ENCODE results near the gene SETBP1. TPM values are rescaled to one million over a fixed set of nuclear protein-coding genes. Genes with fewer than 3 reads are reported as not detected.

SETBP1 gene
- total RNA-seq, 1 donor from 2014 or later: 80.0 TPM

DNA sequence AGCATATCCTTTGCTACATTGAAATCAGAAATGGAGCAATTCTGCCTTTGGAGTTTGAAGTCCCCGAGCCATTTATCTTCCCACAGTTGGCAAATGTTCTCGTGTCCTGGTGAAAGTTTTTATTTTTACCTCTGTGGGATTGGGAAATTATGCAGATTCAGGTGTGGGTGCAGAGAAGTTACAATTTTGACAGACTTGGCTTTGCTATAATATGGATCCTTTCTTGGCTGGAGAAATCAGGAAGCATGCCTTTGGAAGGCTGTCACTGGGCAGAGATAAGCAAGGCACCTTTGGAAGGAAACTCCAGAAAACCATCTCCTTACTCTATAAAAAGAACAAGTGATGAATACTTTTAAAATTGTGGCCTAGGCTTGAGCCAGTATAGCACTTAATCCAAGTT, 278.3 kb downstream of the SETBP1 start:
- H3K4me1 Mint-ChIP-seq (ENCODE audit: unreplicated experiment): peaks cover 28% of the 10 kb centered on the region
- H3K9me3 Mint-ChIP-seq (ENCODE audit: unreplicated experiment): no peaks in the 10 kb centered on the region
- H3K27ac Mint-ChIP-seq (ENCODE audit: unreplicated experiment): no peak overlapping the region
- peaks cover 63% of the 10 kb centered on the region for H3K36me3 Mint-ChIP-seq (ENCODE audit: unreplicated experiment)
- H3K4me3 Mint-ChIP-seq (ENCODE audit: unreplicated experiment): no peak overlapping the region
- no peak for DNase-seq (ENCODE audit: extremely low spot score, unreplicated experiment)
- H3K27me3 Mint-ChIP-seq (ENCODE audit: unreplicated experiment): no peaks in the 10 kb centered on the region
- TF ChIP-seq CTCF (IDR thresholded peaks at IDR 0.05): no peak

DNA sequence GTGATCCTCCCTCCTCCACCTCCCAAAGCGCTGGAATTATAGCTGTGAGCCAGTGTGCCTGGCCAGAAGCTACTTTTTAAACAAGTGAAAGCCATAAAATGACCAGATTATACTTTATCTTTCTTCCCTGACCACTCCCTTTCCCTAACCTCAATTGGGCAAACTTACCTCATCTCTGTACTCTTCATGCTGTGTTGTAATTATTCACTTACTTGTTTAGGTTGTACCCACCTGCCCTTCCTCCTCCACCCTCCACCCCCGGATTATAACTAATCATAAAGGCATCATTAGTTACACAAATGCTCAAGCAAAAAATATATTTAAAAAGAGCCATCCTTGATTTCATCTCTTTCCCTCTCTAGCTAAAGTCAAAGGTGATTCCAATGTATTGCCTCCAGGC, 279.9 kb downstream of the SETBP1 start:
- Mint-ChIP-seq H3K27me3 (ENCODE audit: unreplicated experiment) (no peaks in the 10 kb centered on the region), H3K36me3 (ENCODE audit: unreplicated experiment) (peaks cover 60% of the 10 kb centered on the region), H3K4me1 (ENCODE audit: unreplicated experiment) (peaks cover 26% of the 10 kb centered on the region), H3K9me3 (ENCODE audit: unreplicated experiment) (no peaks in the 10 kb centered on the region), H3K27ac (ENCODE audit: unreplicated experiment) (no peak overlapping the region), H3K4me3 (ENCODE audit: unreplicated experiment) (no peak overlapping the region)
- no peak for TF ChIP-seq CTCF (IDR thresholded peaks at IDR 0.05)
- DNase-seq (ENCODE audit: extremely low spot score, unreplicated experiment): no peak

DNA sequence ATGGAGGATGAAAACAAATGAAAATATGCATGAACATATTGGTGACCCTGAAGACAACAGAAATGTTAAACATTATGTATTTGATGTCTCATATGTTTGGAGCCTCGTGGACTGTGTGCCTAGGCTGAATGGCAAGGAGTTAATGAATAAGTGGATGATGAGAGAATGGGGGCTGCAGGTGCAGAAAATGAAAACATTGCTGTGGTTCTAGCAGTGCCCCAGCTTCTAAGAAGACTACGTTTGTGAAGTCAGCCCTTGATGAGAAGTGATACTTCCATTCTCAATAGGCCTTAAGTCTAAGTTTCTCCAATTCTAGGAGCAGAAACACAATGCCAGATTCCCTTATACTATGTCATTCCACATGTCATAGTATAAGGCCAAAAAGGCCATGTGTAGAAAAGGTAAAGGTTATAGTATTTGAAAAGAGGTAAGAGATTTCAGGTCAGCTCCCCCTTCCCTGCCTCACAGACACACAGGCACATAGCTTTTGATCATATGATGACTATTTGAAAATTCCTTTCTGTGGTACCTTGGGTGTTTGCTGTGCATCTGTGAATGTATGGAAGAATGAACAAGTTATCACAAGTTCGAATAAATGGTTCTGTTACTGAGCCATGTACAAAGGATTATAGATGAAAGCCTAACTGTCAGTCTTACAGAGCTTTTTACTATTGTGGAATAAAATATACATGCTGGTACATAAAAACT, 280.8 kb downstream of the SETBP1 start:
- H3K36me3 Mint-ChIP-seq (ENCODE audit: unreplicated experiment): peaks cover 58% of the 10 kb centered on the region
- H3K4me3 Mint-ChIP-seq (ENCODE audit: unreplicated experiment): no peak overlapping the region
- TF ChIP-seq CTCF (IDR thresholded peaks at IDR 0.05): no peak
- no peak overlapping the region for H3K27ac Mint-ChIP-seq (ENCODE audit: unreplicated experiment)
- H3K27me3 Mint-ChIP-seq (ENCODE audit: unreplicated experiment): no peaks in the 10 kb centered on the region
- peaks cover 24% of the 10 kb centered on the region for H3K4me1 Mint-ChIP-seq (ENCODE audit: unreplicated experiment)
- no peak for DNase-seq (ENCODE audit: extremely low spot score, unreplicated experiment)
- no peaks in the 10 kb centered on the region for H3K9me3 Mint-ChIP-seq (ENCODE audit: unreplicated experiment)

GRCh38 chr18:44967599-44967998, 286.9 kb downstream of the SETBP1 start:
- Mint-ChIP-seq H3K4me3 (ENCODE audit: unreplicated experiment) (no peak overlapping the region), H3K4me1 (ENCODE audit: unreplicated experiment) (peaks cover 26% of the 10 kb centered on the region), H3K27me3 (ENCODE audit: unreplicated experiment) (no peaks in the 10 kb centered on the region), H3K36me3 (ENCODE audit: unreplicated experiment) (peaks cover 28% of the 10 kb centered on the region), H3K27ac (ENCODE audit: unreplicated experiment) (no peak overlapping the region), H3K9me3 (ENCODE audit: unreplicated experiment) (no peaks in the 10 kb centered on the region)
- no peak for DNase-seq (ENCODE audit: extremely low spot score, unreplicated experiment)
- TF ChIP-seq CTCF (IDR thresholded peaks at IDR 0.05): no peak

- H3K9me3 Mint-ChIP-seq (ENCODE audit: unreplicated experiment): no peaks in the 10 kb centered on the region
- TF ChIP-seq CTCF (IDR thresholded peaks at IDR 0.05): no peak
- H3K27ac Mint-ChIP-seq (ENCODE audit: unreplicated experiment): peak overlapping the region; percentile 16
- peaks cover 23% of the 10 kb centered on the region for H3K36me3 Mint-ChIP-seq (ENCODE audit: unreplicated experiment)
- H3K4me3 Mint-ChIP-seq (ENCODE audit: unreplicated experiment): no peak overlapping the region
- no peak for DNase-seq (ENCODE audit: extremely low spot score, unreplicated experiment)
- peaks cover 26% of the 10 kb centered on the region for H3K4me1 Mint-ChIP-seq (ENCODE audit: unreplicated experiment)
- no peaks in the 10 kb centered on the region for H3K27me3 Mint-ChIP-seq (ENCODE audit: unreplicated experiment)
These were observed 287.6 kb downstream of the SETBP1 start for GRCh38 chr18:44968336-44968735.
